HG03469 (cell line): Measurements from ENCODE around the gene GPR107.

ENCODE experiments used
- ATAC-seq: cut with Tn5 transposase; IDR thresholded peaks from one replicate; pipeline ENCODE4 v1.9.1; 2021; ENCODE audit warnings: mild to moderate bottlenecking, moderate library complexity, moderate number of reproducible peaks; ENCODE audit not compliant: unreplicated experiment

The GPR107 gene

DNA sequence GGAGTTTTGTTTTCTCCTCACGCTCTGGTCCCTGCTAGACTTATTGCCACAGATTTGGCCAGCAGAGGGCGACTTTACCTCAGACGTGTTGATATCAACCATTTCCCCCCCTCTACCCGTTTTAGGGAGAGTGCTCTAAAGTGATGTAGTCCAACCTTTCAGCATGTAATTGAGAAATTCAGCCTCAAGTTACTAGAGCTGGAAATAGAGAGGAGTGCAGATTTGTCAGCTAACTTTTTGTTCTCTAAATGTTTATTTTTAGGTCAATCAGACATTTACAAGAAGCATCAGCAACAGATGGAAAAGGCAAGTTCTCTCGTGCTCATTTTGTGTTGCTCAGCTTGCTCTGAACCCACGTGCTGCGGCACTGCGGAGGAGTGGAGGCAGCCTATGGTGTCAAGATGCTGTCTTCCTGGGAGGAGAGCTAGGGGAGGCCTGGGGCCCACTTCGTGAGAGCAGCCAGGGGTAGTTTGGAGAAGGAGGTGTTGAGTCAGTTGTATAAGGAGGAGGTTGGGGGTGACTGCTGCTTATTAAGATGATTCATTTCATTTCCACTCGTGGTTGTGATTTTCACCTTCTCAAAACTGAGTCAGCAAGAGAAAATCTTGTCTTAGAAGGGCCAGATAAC lies 53.6 kb downstream of the GPR107 start:
- ATAC-seq = no peak

DNA sequence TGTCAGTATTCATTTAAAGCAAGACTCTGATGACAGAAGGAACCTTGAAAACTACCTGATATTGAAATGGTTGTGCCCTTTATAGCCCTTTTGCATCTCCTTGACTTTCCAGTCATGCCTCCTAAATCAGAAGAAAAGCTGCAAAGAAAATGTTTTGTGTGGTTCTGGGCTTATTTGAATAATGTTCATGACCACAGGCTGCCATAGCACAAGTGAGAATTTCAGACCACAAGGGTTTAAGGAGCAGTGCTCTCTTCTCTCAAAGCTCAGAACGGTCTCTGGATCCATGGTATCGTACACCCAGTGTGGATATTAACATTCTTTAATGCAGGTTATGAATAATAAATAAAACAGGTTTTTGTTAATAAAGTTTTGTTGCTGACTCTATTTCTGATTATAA lies 54.2 kb downstream of the GPR107 start:
- no peak for ATAC-seq

DNA sequence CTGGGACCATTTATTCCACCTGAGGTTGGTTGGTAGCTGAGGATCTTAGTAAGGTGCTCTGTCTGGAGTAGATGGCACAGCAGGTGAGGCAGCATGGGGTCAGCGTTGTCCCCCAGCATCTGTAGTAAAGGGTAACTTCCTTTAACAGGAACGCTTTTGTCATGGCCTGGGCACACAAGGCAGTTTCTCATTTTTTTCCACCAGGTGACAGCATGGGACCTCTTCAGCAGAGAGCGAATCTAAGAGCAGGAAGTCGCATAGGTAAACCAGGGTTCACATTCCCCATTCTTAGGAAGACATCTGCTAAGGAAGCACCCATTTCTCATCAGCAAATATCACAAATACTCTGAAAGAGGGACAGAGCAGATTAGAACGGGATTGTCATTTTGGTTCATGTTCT lies 56.5 kb downstream of the GPR107 start:
- no peak for ATAC-seq

DNA sequence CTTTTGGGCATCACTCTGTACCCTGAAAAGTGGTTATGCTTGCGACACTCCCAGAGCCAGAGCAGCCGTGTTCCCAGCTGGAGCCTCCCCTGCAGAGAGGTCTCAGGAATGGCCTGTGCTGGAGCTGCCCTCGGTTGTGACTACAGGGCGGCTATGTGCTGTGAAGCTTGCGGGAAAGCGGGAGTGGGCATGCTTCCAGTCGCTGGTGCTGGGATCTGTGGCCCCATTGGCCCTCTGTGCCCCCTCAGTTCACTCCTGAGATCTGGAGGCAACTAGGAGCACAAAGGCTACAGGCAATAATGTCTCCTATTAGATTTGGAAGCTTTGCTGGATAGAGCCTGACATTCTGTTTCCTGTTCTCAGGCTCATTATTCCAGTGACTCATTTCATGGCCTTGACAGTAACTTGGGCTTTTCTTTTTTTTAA lies 56.9 kb downstream of the GPR107 start:
- no peak for ATAC-seq

DNA sequence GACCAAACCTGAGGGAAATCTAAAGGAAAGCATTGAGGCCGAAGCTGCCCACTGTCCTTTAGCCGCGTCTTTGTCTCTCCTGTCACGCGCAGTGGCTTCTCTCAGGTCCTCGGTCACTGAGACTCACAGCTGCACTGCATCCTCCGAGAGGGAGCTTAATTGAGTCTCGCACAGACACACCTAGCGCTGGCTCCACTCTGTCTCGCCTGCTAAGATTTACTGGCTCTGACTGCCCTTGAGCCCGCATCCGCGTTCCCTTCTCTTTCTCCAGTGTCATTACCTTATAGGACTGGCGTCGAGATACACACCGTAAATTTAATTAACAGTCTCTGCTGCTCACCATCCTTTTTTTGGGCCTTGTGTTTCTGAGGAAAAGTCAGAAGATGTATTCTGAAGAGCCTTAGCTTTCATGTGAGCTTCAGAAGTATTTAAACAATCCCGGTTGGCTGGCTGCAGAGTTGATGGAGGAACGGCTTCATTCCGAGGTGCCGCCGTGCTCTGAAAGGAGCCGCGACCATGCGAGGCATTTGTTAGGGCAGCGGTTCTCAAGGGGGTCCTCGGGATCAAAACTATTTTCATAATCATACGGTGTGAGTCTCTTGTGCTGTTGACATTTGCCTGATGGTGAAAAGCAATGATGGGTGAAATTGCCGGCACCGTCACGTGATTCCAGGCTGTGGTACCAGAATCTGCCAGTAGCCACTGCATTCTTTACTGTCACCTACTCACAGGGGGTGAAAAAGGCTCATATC lies 58.3 kb downstream of the GPR107 start:
- ATAC-seq = no peak

DNA sequence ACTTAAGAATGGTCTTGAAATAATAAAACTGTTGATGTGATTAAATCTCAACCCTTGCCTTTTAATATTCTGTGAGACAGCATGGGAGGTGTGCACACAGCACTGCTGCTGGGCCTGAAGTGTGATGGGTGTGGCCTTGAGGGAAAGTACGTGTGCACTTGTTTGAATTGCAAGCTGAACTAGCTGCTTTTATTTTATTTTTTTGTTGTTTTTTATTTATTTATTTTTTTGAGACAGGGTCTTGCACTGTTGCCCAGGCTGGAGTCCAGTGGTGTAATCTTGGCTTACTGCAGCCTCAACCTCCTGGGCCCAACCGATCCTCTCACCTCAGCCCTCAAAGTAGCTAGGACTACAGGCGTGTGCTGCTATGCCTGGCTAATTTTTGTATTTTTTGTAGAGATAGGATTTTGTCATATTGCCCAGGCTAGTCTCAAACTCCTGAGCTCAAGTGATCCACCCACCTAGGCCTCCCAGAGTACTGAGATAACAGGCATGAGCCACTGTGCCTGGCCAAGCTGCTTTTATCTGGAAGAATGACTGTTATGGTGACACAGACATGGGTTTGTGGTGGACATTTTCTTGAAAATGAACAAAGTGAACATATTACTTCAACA lies 58.9 kb downstream of the GPR107 start:
- ATAC-seq = no peak

DNA sequence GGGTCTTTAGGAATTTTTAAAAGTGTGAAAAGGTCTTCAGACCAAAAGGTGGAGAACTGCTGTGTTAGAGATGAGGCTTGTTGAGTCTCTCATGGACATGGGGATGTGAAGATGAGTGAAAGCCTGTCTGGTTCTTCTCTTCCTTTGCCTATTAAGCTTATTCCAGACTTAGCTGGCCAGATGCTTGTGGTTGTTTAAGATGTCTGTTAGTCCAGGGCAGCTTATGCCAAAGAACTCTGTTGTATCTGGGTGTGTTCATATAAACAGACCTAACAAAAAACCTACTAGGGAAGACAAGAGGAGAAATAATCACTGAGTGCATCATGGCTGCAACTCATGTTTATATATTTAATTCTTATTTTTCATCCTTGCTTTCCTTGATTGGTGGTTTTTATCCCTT lies 61.0 kb downstream of the GPR107 start:
- no peak for ATAC-seq

DNA sequence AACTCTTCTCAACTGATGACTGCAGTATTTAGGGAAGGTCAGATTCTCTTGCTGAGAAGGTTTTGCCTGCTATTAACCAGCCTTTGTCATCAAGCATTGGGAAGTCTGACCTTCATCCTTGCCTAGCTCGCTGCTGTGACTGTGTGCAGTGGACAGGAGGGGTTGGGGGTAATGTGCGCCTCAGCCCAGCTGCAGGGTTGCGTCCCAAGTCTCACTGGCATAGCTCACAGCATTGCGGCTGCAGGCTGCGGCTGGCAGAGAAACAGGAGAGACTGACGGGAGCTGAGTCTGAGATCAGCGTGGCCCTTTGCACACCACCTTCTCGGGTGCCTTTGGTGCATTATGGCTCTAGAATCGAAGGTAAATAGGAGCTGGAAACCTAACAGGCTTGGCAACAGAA lies 62.6 kb downstream of the GPR107 start:
- ATAC-seq = no peak

DNA sequence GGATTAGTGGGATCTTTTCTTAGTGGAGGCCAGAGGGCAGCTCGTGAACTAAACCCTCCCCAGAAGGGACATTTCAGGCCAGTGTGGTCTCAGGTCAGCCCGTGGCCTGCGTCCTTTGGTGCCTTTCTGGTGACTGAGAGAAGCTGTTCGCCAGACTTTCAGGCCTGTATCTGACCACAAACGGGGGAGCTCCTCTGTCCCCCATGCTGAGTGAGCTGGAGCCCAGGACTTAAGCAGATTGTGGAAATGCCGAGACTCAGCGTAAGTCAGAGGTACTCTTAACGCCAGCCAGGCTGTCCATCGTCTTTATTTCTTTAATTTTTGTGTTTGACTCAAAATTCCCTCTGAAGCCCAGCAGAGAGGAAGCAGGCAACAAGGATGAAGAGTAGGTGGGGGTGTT lies 63.7 kb downstream of the GPR107 start:
- ATAC-seq = no peak

DNA sequence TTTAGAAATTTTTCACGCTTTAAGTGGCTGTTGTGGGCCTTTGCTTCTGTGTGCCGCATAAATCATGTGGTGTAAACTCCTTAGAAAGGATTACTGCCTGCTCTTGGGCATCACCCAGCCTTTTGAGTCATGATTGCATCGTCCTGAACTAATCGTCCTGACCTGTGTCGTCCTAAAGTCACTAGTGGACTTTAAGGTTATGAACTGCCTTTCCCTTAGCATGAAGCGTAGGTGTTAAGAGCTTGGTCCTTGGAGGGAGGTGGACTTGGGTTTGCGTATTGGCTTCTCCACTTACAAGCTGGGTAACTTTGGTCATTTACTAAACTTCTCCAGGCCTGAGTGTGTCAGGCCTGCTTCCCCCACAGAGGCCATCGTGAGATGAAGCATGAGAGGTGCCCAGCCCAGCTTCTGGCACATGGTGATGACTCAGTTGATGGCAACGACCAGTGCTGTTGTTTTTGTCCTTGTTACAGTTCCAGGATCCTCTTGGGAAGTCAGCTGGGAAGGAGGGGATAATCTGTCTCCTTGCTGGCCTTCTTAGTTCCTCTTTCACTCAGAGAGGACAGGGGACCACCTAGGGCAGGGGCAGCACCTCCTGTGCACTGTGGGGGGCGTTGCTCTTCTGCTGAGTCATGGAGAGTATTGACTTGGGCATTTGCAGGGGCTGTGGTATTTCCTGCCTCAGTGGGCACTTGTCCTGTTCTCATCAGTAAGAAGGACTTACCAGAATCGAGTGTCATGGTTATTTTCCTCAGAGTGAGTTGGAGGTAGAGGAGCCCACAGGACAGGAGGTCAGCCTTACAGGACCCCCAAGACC lies 64.3 kb downstream of the GPR107 start:
- no peak for ATAC-seq

DNA sequence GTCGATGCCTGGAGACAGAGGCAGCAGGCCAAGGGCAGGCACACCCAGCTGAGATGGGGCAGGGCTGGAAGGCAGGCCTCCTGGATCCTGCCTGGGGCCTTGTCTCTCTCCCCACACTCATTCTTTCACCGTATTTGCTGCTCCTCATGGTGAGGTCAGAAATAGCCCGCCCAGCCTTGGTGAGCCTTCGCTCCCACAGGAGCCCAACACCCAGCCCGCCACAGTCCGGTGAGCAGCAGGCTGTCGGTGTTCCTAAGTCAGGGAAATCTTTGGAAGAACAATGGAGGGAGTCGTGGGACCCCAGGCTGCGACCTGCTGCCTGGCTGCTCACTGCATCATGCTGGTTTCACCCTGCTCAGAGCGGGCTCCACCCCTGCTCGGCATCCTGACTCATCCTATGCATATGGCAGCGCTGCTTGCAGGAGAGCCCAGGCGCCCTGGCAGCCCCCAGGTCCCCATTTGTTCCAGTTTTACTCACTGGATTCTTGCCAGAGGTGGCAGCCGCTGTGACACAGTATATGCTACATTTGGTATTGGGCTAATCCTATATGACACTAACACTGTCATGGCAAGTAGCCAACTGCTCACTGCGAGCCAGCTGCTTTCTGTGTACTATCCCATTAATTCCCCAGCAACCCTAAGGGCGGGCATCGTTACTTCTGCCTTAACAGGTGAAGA lies 65.3 kb downstream of the GPR107 start:
- no peak for ATAC-seq

DNA sequence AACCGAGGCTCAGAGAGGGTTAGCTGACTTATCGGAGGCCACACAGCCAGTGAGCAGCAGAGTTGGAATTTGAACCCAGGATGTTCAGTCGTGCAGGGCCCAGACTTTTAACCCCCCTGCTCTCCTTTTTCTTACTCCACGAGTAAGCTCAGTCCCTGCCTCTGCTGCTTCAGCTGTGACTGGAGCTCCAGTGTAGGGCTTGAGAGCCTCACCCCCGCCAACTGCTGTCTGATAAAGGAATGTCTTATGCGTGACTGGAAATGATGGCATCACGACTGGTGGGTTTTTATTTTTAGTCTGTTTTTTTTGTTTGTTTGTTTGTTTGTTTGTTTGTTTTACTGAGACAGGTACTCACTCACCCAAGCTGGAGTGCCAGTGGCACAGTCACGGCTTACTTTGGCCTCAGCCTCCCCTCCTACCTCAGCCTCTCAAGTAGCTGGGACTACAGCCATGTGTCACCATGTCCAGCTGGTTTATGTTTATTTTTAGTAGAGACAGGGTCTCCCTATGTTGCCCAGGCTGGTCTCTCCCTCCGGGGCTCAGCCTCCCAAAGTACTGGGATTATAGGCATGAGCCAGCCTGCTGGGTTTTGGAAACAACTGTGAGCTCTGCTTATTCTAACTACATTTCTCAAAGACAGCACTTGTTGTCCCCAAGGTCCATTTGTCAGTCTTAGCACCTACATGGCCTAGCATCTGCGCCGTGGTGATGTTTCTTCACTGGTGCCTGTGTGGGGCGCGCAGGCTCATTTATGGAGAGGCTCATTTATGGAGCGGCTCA lies 66.0 kb downstream of the GPR107 start:
- ATAC-seq = no peak

DNA sequence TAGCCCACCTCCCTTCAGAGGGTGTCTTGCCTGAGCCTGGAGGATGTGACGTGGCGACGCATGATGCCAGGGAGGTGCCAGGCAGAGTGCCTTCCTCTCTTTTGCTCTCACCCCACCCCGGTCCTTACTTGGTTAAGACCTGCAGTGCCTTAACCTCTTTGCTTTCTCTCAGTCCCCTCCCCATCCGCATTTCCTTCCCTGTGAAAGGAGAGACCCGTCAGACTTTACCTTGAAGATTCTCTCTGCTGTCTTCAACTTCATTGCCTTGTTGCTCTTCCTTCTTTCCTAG lies 66.5 kb downstream of the GPR107 start:
- no peak for ATAC-seq

DNA sequence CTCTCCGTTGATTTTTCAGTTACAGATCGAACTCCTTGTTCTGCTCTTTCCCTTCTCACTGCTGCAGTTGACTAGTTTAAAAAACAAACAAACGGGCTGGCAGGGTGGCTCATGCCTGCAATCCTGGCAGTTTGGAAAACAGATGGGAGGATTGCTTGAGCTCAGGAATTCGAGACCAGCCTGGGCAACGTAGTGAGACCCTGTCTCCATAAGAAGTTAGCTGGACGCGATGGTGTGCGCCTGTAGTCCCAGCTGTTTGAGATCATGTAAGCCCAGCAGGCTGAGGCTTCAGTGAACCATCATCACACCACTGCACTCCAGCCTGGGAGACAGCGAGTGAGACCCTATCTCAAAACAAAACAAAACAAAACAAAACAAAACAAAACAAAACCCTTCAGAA lies 67.1 kb downstream of the GPR107 start:
- ATAC-seq = no peak

DNA sequence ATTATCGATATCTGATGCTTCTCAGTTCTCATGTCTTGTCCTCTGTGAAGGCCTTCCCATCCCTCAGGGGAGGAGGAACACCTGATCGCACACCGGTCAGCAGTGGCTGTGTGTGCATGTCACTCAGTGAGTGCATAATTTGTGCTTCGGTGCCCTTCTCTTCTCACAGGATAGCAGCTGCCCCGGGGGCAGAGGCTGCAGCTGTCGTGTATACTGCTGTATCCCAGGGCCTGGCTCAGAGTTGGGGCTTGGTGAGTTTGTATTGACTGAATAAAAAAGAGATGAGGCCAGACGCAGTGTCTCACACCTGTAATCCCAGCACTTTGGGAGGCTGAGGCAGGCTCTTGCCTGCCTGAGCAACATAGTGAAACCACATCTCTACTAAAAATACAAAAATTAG lies 68.8 kb downstream of the GPR107 start:
- ATAC-seq = no peak

DNA sequence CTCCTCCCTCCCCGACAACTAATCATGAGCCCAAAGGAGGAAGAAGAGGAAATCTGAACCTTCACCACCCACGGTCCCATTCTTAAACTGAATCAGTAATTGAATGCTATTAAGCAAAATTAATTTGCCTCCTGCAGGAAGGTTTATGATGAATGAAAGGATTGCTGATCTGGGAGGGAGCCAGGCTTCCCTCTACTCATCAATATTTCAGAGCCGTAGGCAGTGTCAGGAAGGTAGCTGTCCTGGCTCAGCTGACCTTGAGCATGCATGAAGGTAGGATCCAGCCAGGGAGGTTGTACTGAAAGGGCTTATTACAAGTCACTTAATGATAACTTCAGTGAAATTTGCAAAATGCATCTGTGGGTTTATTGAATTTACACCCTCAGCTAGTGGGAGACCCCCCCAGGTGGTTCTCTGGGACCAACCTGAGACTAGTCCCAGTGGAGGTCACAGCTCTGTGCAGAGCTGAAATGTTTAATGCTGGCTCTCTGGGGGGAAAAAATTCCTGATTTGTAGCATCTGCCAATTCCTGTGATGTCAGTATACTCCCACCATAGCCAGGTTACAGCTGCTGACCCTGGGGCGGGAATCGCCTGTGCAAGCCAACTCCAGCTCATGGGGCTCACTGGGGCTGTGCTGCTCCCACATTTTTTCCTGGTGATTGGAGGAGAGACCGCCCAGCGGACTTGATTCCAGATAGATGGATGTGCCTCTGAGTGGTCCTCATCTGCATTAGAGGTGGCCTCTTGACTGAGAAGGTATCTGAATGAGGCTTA lies 70.6 kb downstream of the GPR107 start:
- no peak for ATAC-seq

DNA sequence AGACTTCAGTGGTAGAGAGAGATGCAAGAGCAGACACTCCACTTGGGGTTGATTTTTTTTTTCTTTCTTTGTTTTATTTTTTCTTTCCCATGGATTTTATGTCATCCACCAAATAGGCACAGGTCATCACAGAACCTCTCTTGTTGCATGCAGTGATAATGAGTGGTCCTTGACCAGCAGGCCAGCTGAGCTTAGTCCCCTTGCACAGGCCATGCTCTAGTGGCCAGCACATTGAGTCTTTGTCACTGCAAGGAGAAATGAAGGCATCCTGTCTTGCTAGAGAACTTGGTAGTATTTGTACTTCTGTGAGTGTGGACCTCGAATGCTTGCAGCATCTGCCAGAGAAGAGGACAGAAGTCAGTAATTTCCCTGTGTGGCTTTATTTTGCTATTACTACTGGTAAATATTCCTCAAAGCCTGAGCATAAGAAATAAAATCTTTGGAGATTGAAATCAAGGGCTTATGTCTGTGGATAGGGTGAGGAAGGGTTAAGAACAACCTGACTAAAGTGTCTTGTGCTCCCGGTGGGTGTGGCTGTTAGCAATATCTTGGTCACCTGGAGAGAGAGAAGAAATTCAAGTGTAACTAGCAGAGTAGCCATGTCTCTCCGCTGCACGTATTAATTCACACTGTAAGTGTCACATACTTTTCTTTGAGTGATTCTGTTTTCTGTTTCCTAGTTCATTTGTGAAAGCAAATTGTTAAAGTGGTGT lies 73.2 kb downstream of the GPR107 start:
- no peak for ATAC-seq

DNA sequence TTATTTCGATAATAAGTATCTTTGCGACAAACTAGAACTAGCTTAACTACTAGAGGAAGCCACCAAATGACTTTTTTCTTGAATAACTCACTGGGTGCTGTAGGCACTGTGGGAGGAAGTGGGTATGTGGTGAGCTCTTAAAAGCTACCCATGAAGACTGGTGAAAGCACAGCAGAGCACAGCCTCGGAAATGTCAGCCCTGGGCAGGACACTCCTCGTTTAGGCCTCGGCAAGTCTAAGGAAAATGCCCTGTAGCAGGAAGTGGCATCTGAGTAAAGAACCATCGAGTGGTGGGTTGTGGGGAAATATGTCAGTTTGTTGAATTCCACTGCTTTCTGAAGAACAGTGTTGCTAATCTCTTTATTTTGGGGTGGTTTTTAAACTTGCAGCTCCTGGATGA lies 74.5 kb downstream of the GPR107 start:
- ATAC-seq = no peak
